ENCODE data around the gene KBTBD7.
A peak's percentile ranks its signal among the peaks of the same experiment; 100 is the strongest.
"Not testable (repeated sequence)": the region's sequence is repeated elsewhere in the genome, so short reads cannot be mapped to it uniquely, and the experiment has no call there.

The KBTBD7 gene

DNA sequence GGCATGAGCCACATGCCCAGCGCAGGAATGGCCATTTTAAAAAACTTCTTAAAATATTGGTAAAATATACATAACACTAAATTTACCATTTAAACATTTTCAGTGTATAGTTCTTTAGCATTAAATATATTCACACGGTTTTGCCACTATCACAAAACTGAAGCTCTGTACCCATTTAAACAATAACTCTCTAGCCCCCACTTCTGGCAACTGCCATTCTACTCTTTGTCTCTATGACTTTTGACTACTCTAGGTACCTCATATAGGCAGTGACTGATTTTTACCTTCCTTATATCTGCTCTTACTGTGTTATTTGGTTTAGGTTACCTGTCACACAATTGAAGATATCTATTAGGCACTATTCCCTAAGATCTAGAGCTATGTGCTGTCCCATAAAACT, 2.3 kb upstream of the KBTBD7 start:
- no peak for DNase-seq

DNA sequence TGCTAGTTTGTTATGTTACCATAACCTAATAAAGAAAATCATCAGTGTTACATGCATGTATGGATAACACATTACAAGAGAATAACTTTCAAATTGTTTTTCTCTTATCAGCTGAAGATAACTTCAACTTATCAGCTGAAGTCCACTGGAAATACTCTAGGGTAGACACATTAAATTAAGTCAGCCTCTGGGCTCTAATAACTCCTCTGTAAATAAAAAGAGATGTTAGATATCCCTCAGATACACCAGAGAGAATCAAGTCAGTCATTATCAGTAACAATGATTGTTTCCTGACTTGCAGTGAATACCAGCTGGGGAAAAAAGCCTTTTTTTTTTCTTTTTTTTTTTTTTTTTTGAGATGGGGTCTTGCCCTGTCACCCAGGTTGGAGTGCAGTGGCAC, 1.6 kb upstream of the KBTBD7 start:
- DNase-seq: no peak

DNA sequence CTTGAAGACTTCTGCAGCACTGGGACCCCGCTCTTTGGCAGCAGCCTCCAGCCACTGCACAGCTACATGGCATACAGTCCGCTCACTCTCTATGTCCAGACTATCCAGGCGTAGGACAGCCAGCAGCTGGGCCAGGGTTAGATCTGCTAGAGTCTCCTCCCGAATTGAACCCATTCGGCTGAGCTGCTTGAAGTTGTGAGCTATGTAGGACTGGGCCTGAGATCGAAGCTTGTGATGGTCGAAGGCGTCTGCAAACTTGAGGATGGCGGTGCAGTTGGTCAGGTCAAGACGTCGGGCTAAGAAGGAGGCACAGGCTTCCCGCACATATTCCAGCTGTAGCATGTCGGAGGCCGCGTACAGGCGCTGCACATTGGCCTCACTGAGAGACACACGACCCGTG, 900 bp downstream of the KBTBD7 start:
- no peak for DNase-seq

DNA sequence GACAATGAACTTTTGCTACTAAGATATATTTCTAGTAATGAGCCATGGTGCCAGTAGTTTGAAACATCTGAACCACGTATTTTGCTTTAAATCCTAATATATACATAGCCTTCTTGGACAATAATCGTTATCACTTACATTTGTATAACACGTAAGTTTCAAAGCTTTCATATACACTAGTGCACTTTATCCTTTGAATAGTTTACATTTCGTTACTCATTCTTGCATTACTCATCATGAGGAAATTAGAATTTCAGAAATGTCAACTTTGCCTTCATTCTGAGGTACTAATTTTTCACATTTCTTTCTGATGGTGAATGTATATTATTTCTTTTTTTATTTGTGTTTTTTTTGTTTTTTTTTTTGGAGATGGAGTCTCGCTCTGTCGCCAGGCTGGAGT, 5.8 kb downstream of the KBTBD7 start:
- DNase-seq: no peak

DNA sequence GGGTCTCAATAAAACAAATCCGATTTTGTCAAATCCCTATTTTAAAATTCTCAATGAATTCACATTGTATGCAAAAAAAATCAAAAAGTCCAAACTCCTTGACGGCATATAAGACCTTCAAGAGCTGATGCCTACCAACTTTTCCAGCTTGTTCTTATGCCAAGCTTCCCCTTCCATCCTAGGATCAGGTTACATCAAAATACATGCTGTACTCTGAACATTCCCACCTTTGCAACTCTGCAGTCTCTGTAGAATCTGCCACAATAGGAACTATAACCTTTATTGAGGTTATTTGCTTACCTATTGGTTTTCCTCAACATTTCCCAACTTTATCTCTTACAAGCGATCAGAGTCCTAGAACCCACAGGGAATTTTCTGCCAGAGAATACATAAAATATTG, 7.9 kb downstream of the KBTBD7 start:
- no peak for DNase-seq

DNA sequence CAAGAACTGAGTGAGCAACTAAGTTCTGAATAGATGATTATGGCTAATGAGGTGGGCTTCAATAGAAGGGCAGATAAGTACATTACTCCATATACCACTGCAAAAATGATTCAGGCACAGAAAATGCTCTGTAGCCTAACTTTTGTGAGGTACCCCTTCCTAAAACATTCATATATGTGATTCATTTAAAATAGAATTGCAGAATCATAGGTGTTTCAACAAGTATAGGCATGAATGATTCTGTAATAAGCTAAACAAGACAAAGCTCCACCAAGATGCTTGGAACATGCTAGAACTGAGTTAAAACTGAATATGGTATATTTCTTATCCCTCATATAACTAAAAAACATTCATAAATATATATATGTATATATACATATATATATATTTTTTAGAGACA, 12.1 kb downstream of the KBTBD7 start:
- no peak for DNase-seq

DNA sequence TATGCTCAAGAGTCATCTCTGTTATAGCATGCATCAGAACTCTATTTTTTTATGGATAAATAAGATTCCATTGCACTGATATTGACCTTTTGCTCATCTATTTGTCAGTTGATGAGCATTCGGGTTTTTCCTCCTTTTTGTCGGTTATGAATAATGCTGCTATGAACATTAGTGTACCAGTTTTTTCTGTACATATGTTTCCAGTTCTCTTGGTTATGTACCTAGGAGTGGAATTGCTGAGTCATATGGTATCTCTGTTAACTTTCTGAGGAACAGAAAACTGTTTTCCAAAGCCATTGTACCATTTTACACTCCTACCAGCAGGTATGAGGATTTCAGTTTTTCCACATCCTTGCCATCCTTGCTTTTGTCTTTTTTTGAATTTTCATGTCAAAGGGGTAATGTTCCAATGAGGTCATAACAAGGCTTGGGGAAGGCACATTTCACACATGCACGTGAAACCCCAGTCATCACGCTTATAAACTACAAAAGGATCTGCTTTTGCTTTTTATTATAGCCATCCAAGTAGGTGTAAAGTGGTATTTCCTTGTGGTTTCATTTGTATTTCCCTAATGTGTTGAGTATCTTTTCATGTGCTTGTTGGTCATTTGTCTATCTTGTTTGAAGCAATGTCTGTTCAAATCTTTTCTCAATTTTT, 14.6 kb downstream of the KBTBD7 start:
- peak in 1 of 2 experiments; percentile 10 for DNase-seq

DNA sequence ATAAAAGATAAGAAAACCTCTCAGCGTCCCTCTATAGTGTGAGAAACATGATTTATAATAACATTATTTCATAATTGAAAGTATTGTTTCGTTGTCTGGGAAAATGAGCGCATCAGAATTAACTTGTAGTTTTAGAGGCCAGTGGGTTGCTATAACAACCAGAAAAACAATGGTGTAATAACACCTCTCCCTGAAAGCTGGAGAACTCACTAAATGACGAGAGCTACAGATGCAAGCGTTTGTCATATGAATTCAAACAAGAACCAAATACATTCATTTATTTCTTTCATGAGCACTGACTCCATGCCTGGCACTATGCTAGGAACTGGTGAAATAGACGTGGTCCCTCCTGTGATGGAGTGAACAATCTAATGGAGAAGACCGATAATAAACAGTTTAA, 16.3 kb downstream of the KBTBD7 start:
- no peak for DNase-seq

DNA sequence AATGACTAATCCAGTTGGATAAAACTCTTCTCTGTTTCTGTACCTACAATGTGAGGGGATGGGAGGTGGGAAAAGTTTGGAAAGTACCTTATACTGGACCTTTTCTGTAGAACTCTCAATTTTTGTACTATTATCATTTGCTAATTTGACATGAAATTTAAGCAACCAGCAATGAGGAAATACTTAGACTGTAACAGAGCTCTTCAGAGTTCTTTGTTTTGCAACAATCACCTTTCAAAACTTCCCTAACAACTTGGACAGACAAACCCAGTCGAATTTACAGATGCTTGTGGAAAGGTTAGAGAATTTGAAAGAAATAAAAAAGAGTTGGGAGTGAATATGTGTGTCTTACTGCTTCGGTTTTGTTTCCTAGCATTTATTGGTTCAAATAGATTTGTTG, 16.8 kb downstream of the KBTBD7 start:
- no peak for DNase-seq

DNA sequence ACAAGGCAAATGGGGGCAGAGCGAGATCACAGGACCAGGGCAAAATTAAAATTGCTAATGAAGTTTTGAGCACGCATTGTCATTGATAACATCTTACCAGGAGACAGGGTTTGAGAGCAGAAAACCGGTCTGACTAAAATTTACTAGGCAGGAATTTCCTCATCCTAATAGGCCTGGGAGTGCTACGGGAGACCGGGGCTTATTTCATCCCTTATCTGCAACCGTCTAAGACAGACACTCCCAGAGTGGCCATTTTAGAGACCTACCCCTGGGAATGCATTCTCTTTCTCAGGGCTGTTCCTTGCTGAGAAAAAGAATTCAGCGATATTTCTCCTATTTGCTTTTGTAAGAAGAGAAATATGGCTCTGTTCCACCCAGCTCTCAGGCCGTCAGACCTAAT, 18.8 kb downstream of the KBTBD7 start:
- DNase-seq: not testable (repeated sequence)

DNA sequence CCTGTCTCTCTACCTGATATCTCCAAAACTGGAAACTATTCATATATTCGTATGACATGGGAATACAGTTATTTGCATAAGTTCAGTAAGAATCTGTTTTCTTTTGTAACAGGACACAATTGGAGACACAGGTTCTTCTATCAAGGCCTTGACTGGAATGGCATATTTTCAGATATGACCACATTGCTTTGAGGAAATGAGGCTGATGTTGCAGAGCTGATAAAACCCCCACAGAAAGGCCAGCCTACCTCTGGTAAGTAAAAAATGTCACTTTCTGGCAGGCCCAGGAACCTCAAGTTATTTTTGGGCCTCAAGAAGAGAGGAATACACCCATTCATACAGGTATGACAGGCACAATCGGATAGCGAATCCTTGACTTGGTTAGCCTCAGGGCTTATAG, 32.2 kb downstream of the KBTBD7 start:
- DNase-seq: no peak

DNA sequence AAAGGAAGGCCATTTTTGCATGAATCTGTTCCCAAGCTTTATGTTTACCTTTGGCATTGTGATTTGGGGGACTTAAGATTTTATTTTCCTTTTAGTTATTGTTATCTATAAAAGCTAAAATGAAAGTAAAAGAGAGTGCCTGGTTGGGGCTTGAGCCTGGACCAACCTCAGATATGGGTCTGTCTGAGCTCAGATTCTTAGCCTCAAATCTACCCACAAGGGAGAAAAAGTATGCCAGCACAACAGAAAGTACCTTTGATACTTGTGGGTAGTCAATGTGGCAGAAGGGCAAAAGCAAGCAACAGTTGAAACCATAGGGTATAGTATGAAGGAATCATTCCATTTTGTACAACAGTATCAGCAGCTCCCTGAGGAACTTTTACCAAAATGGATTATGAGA, 35.2 kb downstream of the KBTBD7 start:
- DNase-seq: no peak

DNA sequence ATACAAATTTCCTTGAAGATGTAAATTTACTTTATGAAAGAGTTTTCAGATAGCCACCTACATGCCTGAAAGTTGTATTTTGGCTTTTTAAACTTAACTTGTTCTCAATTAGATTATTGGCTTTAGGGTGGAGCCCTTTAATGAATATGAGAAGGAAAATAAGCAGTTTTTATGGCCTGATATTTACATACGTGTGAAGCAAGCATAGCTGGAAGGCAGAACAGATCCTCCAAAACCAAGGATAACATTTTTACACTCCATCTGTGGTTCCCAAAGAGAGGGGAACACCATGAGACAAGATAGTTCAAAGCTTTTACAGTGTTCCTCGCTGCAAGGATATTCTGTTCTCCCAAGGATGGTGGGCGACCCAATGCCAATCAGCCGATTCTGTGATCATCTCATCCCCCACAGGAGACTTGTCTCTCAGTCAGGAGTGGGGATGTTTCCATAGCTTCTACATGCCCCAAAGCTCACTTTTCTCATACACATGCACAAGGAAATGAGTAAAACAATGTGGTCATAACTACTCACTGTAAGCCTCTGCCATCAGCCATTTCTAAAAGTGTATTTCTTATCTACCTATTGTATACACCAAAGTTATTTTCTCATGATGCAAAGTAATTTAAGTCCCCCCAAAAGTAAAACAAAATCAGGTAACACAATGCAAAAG, 37.2 kb downstream of the KBTBD7 start:
- no peak for DNase-seq

DNA sequence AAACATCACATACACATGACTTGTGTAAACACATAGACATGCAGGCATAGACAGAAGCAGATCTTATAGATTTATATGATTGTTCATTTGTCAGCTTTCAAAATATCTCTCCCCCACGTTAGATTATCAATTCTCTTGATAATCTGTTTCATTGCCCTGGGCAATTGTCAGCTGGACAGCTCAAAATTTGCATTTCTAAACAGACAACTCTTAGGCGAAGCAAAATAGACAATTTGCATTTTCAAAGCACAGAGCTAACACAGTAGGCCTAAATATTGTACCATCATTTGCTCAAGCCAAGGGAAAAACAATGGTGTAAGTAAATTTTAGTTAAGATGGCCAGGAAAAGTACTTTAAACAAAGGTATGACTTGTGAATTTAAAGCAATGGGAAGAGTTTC, 37.7 kb downstream of the KBTBD7 start:
- no peak for DNase-seq

DNA sequence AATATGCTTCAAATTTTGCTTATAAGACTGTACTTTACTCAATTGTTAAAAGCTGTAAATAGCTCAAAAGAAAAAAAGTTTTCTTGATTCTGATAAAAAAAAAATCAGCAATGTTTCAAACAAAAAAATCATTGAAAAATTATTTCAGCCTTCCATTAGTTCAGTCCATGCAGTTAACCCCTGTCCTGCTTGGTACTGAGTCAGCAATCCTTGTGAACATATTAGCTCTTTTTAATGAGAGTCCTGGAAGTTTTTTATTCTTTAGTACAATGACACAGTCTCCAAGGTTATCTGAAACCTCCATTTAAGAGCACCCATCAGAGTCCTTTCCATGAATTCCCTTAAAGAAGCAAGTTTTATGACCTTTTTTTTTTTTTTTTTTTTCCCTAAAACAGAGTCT, 40.3 kb downstream of the KBTBD7 start:
- no peak for DNase-seq

DNA sequence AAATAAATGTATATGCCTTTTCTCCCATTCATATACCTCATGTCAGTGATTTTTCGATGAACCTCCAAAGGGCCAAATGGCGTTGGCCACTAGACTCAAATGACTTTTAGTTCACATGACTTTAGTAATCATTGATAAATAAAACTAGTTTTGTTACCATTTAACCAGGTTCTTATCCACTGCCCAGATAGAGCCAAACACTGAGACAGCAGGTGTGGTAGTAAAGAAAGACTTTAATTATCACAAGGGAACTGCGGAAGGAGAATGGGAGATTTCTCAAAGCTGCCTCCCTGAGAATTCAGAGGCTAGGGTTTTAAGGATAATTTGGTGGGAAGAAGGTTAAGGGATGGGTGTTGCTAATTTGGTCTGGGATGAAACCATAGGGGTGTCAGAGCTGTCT, 42.4 kb downstream of the KBTBD7 start:
- no peak for DNase-seq

DNA sequence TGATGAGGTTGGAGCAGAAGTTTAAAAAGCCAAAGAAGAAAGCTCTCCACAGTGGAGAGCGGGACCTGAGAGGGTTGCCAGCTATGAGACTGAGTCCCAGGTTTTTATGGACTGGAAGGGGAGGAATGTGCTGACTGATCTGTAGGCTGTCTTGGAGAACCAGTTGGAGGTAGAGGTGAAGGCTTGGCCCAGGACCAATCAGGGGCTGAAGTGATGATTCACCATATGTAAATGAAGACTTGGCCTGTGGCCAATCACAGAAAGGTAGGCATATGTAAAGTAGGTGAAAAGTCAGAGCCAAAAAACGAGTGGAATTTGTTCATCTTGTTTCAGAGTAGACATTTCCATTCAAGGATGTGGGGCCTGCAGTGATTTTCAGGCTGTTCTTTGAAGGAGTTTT, 44.3 kb downstream of the KBTBD7 start:
- DNase-seq: no peak

DNA sequence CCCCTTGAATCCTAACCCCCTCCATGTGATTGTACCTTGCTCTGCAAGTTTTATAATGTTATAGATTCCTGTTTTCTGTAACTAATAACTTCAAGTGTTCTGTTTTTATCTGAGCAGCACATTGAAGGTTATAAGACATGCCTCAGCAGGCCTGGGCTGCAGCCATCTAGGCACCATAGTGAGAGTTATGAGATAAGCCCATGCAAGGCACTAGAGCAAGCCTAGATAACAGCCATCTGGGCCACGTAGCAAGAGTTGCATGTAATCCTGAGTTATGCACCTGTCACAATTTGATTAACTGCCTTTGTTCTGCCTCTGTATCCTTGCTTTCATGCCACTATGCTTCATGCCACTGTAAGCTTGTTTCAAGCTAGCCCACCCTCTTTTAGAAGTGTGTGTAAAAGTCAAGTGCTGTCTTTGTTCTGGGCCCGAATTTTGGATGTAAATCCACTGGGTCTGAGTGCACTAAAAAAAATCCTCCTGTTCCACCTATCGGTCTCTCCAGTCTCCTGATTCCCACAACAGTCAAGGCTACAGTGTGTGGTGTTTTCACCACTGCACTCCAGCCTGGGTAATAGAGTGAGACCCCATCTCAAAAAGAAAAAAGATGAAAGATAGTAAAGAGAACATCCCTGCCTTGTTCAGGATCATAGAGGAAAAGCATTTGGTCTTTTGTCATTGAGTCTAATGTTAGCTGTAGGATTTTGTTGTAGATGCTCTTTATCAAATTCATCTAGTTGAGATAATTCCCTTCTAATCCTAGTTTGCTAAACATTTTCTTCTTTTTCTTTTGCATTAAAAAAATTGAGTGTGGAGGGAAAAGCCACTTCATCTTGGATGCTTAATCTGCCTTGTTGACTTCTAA, 45.7 kb downstream of the KBTBD7 start:
- DNase-seq: no peak

DNA sequence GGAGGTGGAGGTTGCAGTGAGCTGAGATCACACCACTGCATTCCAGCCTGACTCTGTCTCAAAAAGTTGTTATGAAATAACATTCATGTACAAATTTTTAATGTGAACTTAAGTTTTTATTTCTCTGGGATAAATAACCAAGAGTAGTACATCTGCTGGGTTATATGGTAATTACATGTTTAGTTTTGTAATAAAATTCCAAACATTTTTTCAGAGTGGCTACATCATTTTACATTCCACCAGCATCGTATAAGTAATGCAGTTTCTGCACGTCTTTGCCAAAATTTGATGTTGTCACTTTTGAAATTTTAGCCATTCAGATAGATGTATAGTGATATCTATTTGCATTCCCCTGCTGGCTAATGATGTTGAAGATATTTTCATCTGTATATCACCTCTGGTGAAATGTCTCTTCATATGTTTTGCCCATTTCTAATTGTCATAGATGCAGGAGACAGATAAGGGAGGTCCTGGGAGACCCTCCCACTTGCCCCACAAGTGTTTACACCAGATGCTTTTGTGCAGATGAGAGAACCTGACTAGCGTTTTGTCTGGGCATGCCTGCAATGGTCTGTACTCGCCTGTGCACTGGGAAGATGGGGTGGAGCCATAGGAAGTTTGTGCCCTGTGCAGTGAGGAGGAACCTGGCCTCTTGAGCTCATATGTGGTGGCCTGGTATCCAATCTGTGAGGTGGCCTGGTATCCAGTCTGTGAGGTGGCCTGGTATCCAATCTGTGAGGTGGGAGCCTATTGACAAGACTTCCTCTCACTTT, 49.0 kb downstream of the KBTBD7 start:
- no peak for DNase-seq

DNA sequence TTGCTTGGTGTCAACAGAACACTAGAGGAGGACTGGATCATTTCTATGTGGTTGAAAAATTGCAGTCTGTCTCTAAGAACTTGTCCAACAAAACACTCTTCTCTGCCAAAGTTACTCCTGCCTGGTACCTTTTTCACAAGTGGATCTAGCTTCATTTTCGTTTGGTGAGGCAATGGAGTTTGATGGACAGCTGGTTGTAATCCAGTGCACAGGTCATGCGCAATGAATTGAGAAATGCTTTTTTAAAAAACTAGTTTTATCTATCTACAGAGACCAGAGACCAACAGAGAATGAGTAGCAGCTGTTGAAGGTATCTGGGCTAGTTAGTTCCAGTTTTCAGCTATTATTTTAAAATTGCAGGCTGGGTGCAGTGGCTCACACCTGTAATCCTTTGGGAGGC, 49.8 kb downstream of the KBTBD7 start:
- DNase-seq: no peak
